Measurements from ENCODE around the gene TAB2.
"Not testable (repeated sequence)": the region's sequence is repeated elsewhere in the genome, so short reads cannot be mapped to it uniquely, and the experiment has no call there.

The TAB2 gene

GRCh38 chr6:149441740-149442139 lies 124.2 kb downstream of the TAB2 start:
- no peak for DNase-seq (ENCODE audit: extremely low read depth, insufficient read length)
- H3K36me3 ChIP-seq (ENCODE audit: control insufficient read depth, insufficient read depth, low read length), result 0 out of 2 replicates have a peak, but pooled peaks cover 1% of the 10 kb centered on the region
- no peaks in the 10 kb centered on the region for H3K27me3 ChIP-seq (replicated peaks; ENCODE audit: control insufficient read depth, insufficient read depth, low read length)
- H3K4me3 ChIP-seq (replicated peaks; ENCODE audit: low read depth, low read length), result no peak overlapping the region
- TF ChIP-seq CTCF (IDR thresholded peaks at IDR 0.05; ENCODE audit: insufficient read depth, low read length, poor library complexity, severe bottlenecking), result no peak

- 0 out of 2 replicates have a peak, but pooled peaks cover 1% of the 10 kb centered on the region for H3K36me3 ChIP-seq (ENCODE audit: control insufficient read depth, insufficient read depth, low read length)
- TF ChIP-seq CTCF (IDR thresholded peaks at IDR 0.05; ENCODE audit: insufficient read depth, low read length, poor library complexity, severe bottlenecking), result no peak
- no peaks in the 10 kb centered on the region for H3K27me3 ChIP-seq (replicated peaks; ENCODE audit: control insufficient read depth, insufficient read depth, low read length)
- no peak for DNase-seq (ENCODE audit: extremely low read depth, insufficient read length)
- H3K4me3 ChIP-seq (replicated peaks; ENCODE audit: low read depth, low read length), result no peak overlapping the region
These were observed 126.1 kb downstream of the TAB2 start for GRCh38 chr6:149443411-149444181.

- H3K27me3 ChIP-seq (replicated peaks; ENCODE audit: control insufficient read depth, insufficient read depth, low read length); DNase-seq (ENCODE audit: extremely low read depth, insufficient read length); H3K4me3 ChIP-seq (replicated peaks; ENCODE audit: low read depth, low read length); H3K36me3 ChIP-seq (ENCODE audit: control insufficient read depth, insufficient read depth, low read length): not testable (repeated sequence)
These were observed 127.0 kb downstream of the TAB2 start for GRCh38 chr6:149444360-149445094.

GRCh38 chr6:149445095-149445466 lies 127.6 kb downstream of the TAB2 start:
- H3K27me3 ChIP-seq (replicated peaks; ENCODE audit: control insufficient read depth, insufficient read depth, low read length), result no peaks in the 10 kb centered on the region
- no peak for TF ChIP-seq CTCF (IDR thresholded peaks at IDR 0.05; ENCODE audit: insufficient read depth, low read length, poor library complexity, severe bottlenecking)
- no peak for DNase-seq (ENCODE audit: extremely low read depth, insufficient read length)

GRCh38 chr6:149445573-149445972 lies 128.1 kb downstream of the TAB2 start:
- Histone ChIP-seq H3K4me3 (replicated peaks; ENCODE audit: low read depth, low read length) (no peak overlapping the region), H3K36me3 (ENCODE audit: control insufficient read depth, insufficient read depth, low read length) (peaks cover 4% of the 10 kb centered on the region), H3K27me3 (replicated peaks; ENCODE audit: control insufficient read depth, insufficient read depth, low read length) (no peaks in the 10 kb centered on the region)
- DNase-seq (ENCODE audit: extremely low read depth, insufficient read length), result no peak
- TF ChIP-seq CTCF (IDR thresholded peaks at IDR 0.05; ENCODE audit: insufficient read depth, low read length, poor library complexity, severe bottlenecking), result no peak

More at GRCh38 chr6:149445095-149445466, 127.6 kb downstream of the TAB2 start:
- H3K4me3 ChIP-seq (replicated peaks; ENCODE audit: low read depth, low read length), result no peak overlapping the region
- H3K36me3 ChIP-seq (ENCODE audit: control insufficient read depth, insufficient read depth, low read length), result peaks cover 4% of the 10 kb centered on the region

- Histone ChIP-seq H3K4me3 (replicated peaks; ENCODE audit: low read depth, low read length) (no peak overlapping the region), H3K36me3 (ENCODE audit: control insufficient read depth, insufficient read depth, low read length) (peaks cover 4% of the 10 kb centered on the region), H3K27me3 (replicated peaks; ENCODE audit: control insufficient read depth, insufficient read depth, low read length) (no peaks in the 10 kb centered on the region)
- no peak for DNase-seq (ENCODE audit: extremely low read depth, insufficient read length)
- no peak for TF ChIP-seq CTCF (IDR thresholded peaks at IDR 0.05; ENCODE audit: insufficient read depth, low read length, poor library complexity, severe bottlenecking)
These were observed 129.4 kb downstream of the TAB2 start for GRCh38 chr6:149446791-149447376.

Measured in GM06990 (cell line).